Dedifferentiated amniotic fluid mesenchymal stem cell (primary cell): ENCODE data around the gene ARID1A.
A peak's percentile ranks its signal among the peaks of the same experiment; 100 is the strongest.
"Not testable (repeated sequence)": the region's sequence is repeated elsewhere in the genome, so short reads cannot be mapped to it uniquely, and the experiment has no call there.

Source experiments
- DNase-seq: peaks from one replicate; pipeline ENCODE4 v3.0.0-alpha.2; 2016; ENCODE audit errors: extremely low spot score

The ARID1A gene

DNA sequence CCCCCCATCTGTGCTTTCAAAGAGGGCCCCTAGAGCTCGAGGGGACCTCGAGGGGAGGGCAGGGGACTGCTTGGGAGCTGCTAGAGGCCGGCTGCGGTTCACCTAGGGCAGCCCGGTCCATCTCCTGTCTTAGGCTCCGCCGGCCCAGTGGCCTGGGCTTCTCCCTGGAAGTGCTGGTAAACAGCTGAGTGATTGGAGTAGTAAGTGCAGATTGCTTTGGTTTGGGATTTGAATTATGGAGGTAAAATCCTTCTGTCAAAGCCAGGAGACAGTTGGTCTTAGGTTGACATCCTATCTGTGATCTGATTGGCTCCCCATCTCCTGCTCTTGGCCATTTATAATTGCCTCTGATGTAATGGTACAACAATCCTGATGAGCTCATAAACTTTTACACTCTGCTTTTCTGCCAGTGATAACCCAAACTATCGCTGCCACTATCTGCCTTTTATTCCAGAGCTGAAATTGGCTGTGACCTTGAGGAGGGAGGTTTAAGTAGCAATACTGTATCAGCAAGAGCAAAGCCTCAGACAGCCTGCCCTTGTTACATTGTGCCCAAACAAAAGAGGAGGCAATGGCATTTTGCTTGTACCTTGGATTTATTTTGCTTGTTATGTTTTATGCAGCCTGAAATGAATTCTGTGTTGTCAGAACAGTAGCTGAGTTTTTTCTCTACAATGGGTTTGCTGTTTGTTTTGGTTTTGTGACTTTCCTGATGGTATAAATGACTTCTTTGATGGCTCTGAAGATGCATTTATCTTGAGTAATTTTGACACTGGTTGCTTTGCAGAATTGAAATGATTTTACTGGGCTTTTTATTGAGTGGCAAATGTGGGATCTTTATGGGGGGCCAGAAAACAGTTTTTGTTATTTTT is 2.4 kb downstream of the ARID1A start:
- DNase-seq: peak; percentile 93

DNA sequence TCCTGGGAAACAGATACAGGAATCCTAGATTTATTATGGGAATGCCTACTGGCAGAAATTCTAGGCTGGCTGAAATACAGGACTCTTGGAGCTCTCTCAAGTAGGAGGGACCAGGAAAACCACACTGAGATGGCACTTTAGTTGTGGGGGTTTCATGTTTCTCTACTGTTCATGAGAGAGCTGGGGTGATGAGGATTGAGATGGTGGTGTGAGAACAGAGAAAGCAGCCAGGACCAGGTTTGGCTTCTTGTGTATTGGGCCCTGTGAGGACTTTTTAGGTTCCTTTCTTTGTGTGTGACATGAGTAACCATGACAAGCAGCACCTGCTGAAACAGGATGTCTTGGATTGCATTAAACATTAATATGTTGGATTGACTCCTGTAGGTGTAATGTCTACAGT is 4.9 kb downstream of the ARID1A start:
- peak; percentile 38 for DNase-seq

DNA sequence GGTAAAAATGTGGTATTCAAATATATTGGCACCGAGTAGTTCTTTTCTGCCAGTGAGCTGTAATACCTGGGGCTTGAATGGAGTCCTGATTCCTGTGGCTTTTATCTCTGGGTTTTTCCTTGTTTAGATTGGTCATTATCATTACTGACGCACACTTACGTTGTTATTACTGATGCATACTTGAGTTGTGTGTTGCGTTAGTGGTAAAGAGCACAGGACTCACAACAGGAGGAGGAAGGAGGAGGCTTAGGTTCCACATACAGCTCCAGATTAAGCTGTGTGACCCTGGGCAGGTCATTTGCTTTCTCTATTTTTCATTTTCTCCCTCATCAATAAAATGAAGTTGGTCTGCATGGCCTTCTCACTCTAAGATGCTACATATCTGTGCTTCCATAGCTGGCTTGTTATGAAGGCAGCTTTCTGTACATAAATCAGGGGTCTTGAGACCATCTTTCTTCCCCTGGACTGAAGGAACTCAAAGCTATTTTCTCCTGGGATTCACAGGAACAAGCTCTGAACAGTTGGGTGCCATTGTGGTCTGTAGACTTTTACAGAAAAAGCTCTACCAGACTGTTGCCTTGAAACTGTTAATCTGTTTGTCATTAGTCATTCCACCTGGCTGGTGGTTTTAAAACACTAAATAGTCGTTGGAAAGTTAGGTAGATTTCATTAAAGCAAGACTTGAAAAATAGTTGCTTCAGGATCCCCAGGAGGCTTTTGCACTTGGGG is 5.6 kb downstream of the ARID1A start:
- no peak for DNase-seq

DNA sequence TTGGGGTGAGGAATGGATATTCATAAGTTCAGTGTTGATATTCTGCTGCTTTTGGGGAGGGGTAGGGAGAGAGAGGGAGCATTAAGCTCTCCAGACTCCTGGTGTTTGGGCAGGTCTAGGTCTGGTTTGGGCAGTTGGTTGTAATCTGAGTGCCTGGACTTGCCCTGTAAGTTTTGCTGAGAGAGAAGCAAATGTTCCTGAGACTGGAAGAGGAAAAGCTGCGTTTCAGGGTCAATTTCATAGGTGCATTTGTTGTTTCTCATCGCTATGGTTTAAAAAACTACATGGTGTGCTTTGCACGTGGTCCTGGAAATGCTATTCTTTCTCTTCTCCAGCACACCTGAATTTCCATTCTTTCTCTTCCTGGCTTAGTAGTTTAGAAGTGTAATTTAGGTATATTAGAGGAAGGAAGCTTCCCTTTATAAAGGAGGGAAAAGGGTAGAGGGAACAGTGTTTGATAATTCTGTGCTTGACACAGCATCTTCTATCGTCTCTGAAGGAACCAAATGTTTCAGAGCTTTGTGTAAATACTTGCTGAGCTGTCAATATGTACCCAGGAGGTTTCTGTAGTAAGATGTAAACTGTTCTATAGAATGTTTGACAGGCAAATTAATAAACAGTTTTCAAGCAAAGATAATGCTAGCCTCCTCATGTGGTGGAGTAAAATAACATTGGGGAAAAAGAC is 6.3 kb downstream of the ARID1A start:
- DNase-seq: no peak

DNA sequence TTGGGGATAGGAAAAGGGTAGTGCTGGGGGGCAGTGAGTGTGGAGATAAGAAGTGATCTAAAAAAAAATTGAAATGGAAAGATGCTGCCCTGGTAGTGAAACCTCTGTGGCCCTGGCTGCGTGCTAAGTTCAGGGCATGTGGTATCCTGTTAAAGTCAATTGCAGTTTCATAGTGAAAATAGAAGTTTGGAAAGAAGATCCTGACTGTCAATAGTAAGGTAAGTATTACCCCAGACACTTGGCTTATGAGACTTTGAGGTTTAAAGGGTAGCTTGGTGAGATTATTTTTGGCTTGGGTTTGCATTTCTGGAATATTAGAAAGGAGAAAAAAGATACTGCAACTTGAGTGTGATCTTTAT is 6.8 kb downstream of the ARID1A start:
- no peak for DNase-seq

DNA sequence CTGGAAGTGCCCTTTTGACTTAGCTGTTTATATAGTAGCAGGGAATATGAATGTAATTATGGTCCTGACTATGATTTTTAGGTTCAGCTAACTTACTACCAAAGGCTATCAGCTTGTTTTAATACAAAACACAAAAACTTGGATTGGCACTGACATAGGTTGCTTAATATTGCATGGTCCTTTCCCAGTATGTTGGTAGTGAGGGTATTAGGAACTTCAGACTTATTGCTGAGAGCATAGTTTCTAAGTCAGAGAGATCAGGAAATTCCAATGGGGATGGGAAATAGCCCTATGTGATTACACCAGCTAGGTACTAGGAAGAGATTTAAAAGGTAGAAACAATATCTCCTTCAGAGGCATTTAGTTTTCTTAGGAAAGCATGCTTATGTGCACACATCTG is 7.7 kb downstream of the ARID1A start:
- no peak for DNase-seq

DNA sequence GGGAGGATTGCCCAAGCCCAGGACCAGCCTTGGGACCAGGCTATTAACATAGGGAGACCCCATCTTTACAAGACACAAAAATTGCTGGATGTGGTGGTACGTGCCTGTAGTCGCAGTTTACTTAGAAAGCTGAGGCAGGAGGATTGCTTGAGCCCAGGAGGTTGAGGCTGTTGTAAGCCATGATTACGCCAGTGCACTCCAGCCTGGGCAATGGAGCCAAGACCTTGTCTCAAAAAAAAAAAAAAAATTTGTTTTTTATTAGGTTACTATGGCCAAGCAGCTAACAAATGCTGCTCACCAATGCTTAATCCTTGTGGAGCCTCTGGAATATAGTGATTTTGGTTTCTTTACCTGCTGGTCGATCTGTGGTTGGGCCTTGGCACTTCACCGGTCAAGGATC is 8.8 kb downstream of the ARID1A start:
- no peak for DNase-seq

DNA sequence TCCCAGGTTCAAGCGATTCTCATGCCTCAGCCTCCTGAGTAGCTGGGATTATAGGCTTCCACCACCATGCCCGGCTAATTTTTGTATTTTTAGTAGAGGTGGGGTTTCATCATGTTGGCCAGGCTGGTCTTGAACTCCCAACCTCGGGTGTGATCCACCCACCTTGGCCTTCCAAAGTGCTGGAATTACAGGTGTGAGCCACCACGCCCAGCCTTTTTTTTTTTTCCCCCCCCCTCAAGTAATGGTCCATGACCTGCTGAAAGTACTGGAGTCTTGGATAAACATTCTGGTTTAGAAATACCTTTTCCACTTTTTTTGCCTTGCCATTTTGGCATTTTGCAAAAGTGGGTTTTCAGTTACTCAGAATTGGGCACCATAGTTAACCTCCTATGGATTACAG is 9.4 kb downstream of the ARID1A start:
- DNase-seq: not testable (repeated sequence)

DNA sequence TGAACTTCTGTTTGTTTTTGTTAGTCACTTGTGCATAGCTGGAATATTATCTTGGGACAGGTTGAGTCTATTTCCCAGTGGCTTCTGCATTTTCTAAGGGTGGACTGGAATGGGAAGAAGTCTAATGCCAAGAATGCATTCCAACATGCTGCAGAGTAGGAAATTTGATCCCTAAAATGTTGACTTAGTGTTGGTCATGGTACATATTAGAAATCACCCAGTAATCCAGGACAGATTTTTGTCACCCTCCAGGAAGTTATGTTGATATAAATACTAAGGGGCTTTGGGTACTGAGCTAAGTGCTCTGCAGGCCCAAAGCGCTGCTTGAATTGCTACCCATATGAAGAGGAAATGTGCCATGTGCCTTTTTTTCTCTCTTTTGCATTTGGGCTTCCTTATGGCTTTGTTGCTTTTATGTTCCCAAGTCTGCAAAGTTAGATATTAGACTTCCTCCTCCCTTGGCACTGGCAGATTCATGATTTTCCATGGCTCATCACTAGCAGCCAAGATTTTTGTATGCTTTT is 10.0 kb downstream of the ARID1A start:
- peak; percentile 87 for DNase-seq

DNA sequence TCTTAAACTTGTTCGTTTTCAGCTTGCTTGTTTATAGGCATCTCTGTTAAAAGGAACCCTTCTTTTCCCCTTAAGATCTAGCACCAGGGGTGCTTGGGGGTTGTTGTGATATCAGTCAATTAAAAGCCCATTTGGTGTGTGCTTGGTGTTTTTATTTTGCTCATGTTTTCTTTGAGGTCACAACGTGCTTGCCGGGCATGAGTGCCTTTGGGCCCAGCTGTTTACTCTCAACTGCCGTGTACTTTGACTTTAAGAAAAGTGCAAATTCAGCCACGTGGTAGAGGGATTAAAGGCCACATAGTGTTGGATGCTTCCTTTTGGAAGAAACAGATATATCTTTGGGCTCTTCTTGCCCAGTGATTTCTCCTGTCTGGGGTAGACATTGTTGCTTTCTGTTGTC is 10.5 kb downstream of the ARID1A start:
- DNase-seq: no peak

DNA sequence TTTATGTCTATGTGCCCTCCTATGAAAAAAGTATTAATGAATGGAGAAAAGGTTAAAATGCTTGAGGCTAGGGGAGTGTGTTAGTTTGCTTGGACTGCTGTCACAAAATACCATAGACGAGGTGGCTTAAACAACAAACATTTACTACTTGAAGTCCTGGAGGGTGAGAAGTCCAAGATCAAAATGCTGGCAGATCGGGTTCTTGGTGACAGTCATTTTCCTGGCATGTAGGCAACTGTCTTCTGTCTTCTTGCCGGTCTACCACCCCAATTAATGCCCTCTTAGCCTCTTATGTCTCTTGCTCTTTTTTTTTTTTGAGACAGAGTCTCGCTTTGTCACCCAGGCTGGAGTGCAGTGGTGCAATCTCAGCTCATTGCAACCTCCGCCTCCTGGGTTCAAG is 15.0 kb downstream of the ARID1A start:
- DNase-seq: no peak

DNA sequence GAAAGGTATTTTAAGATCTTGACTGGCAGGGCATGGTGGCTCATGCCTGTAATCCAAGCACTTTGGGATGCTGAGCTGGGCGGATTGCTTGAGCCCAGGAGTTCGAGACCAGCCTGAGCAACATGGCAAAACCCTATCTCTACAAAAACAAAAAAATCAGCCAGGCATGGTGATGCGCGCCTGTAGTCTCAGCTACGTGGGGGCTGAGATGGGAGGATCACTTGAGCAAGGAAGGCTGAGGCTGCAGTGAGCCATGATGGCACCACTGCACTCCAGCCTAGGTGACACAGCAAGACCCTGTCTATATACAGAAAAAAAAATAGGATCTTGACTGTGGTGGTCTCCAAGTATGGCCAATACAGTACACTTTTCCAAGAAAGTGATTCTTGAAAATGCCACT is 16.0 kb downstream of the ARID1A start:
- DNase-seq: no peak

DNA sequence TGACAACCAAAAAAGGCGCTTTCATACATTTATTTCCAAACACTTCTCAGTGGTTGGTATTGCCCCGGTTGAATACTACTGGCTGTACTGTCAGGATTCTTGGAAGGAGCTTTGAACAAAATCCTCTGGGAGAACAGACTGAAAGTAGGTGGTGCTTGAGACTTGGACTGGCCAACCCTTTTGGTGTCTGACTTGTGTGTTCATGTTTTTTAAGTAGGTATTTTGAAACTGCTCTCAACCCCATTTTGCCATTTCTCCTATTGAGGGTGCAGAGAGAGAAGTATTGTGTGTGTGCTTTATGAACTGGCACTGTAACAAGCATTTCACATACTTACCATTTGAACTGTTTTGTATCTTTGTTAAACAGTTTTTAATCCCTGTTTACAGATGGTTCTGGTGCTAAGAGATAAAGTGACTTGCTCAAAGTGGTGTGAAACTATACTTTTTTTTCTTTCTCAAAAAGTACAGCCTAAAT is 21.2 kb downstream of the ARID1A start:
- DNase-seq: no peak

DNA sequence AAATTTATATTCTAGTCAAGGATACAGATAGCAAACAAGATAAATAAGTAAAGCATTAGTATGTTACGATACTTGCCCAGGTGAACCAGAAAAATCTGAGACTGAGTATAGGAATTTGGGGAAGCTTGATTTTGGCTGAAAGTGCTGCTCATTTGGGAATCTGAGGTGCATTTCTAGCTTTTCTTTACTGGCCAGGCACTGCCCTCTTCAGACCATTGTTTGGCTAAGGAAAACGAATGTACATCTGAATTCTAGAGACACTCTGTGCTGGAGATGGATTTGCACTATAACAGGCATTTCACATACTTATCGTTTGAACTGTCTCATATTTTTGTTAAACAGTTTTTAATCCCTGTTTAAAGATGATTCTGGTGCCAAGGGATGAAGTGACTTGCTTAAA is 23.4 kb downstream of the ARID1A start:
- no peak for DNase-seq

DNA sequence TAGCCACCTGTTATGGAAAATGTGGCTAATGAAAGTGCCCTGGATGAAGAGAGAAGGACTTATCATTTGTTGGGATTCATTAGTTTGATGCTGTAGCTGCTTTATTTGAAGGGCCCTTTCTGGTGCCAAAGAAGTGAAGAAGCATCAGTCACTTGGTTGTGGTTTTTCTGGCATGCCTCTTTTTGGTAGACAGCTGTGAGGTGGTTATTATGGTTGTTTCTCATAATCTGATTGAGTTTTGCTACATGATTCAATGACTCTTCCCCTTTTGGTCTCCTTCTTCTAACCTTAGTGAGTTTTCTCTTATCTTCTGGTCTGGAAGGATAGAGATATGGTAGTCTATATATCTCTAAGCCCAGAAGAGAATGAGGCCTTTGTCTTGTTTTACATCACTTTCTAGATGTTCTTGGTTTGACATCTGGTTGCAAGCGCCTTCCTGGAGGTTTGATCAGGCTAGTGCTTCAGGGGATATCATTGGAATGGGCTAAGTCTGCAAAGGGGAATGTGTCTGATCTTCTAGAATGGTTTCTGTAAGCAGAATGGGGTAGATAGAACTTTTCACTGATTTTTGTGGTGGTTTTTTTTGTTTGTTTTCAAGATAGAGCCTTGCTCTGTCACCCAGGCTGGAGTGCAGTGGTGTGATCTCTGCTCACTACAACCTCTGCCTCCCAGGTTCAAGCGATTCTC is 26.0 kb downstream of the ARID1A start:
- no peak for DNase-seq

DNA sequence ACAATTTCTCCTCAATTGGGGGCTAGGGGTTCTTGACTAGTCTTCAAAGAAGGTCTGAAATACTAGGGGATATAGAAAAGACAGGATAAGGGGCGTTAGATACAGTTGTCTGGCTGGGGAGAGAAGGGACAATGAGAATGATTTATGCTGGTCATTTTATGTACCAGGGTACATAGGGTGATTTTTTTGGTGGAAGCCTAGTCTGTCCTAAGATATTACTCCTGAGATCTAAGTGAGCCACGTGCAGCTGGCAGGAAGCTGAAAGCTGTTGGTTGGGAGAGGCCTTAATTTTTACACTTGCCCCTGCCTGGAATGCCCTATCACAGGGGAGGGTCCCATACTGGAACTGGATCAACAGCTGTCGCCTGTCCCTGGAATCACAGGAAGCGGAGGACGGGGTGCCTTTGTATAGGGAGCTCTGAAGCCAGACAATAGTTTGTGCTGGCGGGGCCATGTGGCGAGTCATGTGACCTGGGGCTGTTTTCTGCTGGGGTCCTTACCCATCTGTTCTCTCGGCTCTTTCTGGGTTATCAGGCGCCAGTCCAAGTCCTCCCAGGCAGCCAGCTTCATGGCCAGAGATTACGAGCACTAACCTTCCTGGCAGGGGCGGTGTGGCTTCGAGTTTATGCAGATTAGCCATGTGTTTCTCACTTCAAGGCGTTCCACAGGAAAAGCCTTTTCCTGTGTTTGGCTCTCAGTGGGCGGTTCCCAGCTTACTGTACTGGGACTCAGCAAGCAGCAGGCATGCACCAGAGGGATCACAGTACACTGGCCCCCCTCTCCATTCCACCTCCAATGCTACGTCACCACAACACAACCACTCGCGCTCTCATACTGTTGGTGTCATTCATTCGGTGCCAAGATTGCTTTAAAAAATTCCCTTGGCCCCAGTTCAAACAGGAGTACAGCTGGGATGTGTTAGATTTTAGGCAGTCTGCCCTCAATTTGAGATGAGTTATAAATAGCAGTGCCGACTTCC is 27.5 kb downstream of the ARID1A start:
- peak; percentile 90 for DNase-seq

DNA sequence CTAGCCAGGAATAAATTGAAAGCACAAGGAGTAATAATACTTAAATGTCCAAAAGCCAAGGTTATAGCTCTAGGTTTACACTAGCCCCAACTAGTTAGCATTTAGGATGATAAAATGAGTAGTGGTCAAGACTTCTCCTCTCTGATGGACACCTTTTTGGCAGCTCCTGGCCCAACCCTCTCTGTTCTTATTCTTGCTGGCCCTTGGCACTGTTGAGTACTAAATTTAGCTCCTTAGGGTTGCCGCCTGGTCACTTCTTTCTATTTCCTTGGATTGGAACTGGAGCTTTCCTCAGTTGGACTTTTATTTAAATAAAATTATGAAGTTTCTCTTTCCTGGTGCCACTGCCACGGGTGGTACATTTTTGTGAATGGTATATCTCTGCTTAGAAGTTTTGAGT is 28.3 kb downstream of the ARID1A start:
- no peak for DNase-seq

DNA sequence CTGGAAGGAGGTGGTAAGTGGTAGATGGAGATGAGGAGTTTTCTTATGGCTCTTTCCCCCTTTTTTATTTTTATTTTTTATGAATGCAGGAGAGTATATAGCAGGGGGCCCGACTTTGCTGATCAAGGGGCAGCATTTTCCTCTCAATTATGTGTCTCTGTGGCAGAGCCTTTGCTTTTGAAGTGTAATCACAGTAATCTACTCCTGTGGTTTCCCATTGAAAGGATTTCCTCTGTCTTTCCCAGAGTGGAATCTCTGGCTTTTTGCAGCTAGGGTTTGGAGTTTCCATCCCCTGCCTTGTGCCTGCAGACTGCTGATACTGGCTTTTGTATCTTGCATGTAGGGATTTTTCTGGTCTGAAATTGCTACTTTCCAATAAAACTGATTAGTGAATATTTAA is 29.1 kb downstream of the ARID1A start:
- DNase-seq: no peak

DNA sequence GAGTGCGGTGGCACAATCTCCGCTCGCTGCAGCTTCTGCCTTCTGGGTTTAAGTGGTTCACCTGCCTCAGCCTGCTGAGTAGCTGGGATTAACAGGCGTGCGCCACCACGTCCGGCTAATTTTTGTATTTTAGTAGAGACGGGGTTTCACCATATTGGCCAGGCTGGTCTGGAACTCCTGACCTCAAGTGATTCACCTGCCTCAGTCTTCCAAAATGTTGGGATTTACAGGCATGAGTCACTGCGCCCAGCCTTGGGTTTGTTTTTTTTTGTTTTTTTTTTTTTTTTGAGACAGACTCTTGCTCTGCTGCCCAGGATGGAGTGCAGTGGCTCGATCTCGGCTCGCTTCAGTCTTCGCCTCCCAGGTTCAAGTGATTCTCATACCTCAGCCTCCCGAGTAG is 30.1 kb downstream of the ARID1A start:
- not testable (repeated sequence) for DNase-seq

DNA sequence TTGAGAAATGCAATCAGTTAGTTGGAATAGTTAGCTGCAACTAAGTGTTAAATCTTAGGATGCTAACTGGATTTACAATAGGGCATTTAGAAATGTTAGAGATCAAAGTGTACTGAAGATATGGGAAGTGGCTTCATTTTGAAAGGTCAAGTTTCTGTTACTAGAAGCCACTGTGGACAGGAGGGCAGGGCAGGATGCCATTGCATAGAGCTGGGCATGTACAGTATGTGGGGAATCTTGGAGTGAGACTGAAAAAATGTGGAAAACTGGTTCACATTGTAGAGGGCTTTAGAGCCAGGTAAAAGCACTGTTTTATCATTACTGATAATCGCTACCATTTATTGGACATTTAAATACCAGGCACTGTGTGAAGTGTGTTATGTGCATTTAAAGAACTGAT is 31.0 kb downstream of the ARID1A start:
- DNase-seq: no peak

DNA sequence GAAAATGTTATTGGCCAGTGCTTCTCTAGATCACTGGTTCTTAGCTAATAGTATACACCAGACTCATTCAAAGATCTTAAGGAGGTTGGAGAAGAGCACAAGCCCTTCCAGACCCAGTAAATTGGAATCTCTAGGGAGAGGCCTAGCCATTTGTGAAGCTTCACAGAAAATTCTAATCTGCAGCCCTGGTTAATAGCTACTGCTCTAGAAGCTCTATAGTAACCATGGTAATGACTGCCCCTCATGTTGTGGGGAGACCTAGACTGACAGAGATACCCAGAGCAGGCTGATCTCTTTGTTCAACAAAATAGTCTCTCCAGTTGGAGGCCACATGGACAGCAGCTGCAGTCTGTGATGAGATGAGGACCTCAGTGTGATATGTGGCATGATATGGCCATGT is 31.7 kb downstream of the ARID1A start:
- DNase-seq: no peak
